Measurements from ENCODE around the gene DSCAM. TPM values are rescaled to one million over a fixed set of nuclear protein-coding genes. Genes with fewer than 3 reads are reported as not detected.

The DSCAM gene
- total RNA-seq, 1 experiment from 2014 or later = not detected

Small RNA genes within 50 kb of the gene (microRNA-seq; reads per million reads assigned to microRNA genes)
- not detected for gene MIR4760 (ENCODE audit: borderline number of aligned reads)

All from HCT116 (cell line).